HG02970 (cell line): ENCODE data around the gene TRPM1.

Experiments
- ATAC-seq: cut with Tn5 transposase; IDR thresholded peaks from one replicate; pipeline ENCODE4 v1.9.1; 2021; ENCODE audit warnings: mild to moderate bottlenecking, moderate library complexity, moderate number of reproducible peaks; ENCODE audit not compliant: unreplicated experiment, low FRiP score

TRPM1 gene

DNA sequence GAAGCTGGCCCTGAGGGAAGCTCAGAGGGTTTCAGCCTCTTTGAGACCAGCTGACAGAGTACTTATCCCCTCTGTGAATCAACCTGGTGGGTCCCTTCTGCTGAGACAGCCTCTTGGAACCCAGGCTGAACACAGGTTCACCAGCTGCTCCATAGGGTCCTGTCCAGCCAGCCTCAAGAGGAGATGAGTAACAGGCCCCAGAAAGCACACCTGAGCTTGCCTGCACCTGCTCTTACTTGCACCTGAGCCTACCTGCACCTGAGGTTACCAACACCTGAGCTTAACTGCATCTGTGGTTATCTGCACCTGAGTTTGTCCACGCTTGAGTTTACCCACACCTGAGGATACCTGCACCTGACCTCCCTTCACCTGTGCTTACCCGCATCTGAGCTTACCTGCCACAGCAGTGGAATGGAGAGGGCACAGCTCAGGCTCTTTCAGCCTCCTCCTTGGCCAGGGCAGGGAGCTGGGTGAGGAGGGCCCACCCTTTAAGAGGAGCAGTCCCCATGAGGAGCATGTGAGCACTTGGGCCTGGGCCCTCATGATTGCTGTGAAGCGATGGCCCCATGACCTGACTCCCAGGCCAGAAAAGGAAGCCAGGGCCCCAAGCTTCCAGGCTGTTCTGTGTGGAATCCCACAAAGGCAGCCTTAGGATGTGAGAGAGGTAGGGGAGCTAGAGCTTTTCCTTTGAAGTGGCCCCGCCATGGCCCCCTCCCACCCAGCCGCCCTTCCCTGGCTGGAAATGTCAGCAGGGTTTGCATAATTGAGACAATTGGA is at the start of gene TRPM1:
TSS of gene TRPM1 (minus strand) at position 464 of the 777 bp plus-strand sequence. CDS start 20,370 bp downstream, outside the sequence.
- ATAC-seq = no peak

- no peak for ATAC-seq
Observed at GRCh38 chr15:31150732-31151231, 49.3 kb upstream of the TRPM1 start.

GRCh38 chr15:31149987-31150386 is 48.5 kb upstream of the TRPM1 start:
- no peak for ATAC-seq

GRCh38 chr15:31149088-31149505 is 47.6 kb upstream of the TRPM1 start:
- ATAC-seq = no peak

DNA sequence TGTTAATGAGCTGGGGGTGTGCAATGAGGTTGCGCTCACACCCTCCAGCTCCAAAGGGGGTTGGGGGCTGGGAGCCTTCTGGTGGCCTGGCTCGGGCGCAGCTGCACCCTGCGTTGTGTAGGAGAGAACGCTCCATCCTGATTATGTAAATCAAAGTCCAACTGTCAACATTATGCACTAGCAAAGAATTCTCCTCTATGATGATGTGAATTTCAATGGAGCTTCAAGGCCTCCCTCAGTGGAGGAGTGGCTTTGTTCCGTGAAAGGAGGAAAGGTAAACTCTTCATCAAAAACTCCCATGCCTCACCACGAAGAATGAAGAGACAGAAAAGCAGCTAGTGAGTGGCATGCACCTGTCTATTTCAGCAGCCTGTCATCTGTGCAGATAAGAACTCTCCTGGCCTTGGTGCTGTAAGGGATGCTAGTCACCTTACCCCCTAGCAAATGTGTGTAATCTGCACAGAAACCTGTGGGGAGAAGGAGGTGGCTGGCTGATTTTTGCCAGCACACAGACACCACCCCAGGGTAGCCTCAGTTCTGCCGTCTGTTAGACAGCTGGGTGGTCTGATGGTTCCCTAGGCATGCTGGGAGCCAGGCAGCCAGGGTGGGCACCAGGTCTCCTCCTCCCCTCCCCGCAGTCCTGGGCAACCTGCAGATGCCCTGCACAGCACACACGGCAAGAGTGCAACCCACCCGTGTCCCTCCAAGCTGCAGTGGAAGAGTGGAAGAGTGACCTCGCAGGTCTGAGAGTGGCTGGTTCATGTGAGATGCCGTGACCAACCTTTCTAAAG is 47.0 kb upstream of the TRPM1 start:
- ATAC-seq = no peak

GRCh38 chr15:31147944-31148296 is 46.4 kb upstream of the TRPM1 start:
- ATAC-seq = no peak

- no peak for ATAC-seq
Observed at GRCh38 chr15:31147456-31147855, 45.9 kb upstream of the TRPM1 start.

DNA sequence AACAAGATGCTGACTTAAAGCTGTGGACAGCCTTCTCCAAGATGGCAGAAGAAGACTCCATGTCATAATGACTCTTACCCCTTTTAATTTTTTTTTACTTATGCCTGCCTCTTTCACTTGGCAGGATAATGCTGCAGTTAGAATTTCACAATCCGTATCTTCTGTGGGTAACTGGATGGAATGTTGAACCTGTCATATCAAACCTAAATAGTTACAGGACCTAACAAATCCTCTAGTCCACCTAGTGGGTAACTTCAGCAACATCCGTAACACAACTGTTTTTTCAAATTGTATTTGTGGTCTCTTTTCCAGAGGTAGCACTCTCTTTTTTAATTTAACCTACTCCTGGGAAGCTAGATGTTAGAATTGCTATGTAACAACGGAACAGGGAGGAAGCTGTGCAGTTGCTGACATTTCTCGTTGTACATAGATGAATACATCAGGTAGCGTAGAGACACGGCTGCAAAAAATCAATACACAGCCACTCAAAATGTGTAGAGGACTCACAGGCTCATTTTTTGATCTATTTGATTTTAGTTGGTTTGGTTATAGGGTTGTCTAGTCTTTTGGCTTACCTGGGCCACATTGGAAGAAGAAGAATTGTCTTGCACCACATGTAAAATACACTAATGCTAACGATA is 43.9 kb upstream of the TRPM1 start:
- ATAC-seq = no peak

GRCh38 chr15:31141792-31142191 is 40.3 kb upstream of the TRPM1 start:
- ATAC-seq = no peak

DNA sequence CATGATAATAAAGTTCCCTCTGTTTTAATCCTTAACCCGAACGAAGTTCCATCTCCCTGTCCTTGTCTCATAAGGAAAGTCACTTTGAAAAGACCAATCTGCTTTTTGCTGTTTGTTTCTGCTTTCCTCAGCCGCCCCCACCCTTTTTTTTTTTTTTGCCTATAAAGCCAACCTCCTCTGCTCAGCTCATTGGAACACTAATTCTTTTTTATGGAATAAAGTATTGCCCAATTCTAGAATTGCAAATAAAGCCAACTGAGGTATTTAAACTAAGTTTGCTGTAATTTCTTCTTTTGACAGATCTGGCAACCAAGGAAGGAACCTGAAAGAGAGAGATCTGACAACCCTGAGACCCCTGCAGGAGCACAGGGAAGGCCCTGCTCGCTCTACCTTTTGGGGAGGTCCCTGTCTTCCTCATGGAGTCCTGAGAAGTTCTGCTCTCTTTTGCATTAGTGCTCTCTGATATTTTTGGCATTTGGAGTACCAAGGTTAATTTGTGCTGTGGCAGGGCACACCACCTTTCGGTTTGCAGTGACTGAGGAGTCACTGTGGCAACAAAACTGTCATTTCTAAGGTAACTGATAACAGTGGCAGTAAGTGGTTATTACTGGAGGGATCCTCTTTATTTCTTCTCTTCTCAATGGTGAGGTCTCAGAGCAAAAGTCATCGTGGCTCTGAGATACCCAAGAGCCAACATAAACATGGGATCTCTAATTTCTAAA is 35.2 kb upstream of the TRPM1 start:
- ATAC-seq = no peak

DNA sequence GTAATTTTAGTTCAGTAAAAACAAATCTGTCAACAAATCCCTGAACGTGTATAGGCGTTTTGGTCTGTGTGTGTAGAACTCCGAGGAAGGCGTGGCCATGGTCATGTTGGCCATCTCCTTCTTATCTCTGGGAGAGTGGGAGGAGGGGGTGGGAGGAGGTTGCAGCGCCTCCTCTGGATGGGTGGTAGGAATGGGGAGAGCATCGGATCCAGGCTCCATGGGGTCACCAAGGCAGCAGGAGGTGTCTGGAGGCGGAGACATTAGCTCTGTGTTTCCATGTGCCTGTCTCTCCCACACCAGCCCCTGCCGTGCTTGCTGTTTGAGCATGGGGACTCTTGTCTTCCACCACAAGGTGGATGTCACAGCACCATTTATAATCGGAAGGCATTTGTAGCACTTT is 34.5 kb upstream of the TRPM1 start:
- ATAC-seq = no peak

DNA sequence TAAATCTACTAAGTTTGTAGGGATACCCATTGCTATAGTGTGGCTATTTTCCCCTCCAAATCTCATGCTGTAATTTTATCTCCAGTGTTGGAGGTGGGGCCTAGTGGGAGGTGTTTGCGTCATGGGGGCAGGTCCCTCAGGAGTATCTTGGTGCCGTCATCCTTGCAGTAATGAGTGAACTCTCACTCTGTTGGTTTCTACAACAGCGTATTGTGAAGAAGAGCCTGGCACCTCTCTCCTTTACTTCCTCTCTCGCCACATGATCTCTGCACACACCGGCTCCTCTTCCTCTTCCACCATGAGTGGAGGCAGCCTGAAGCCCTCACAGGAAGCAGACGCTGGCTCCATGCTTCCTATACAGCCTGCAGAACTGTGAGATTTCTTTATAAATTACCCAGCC is 34.0 kb upstream of the TRPM1 start:
- ATAC-seq = no peak

- ATAC-seq = no peak
Observed at GRCh38 chr15:31133890-31134289, 32.4 kb upstream of the TRPM1 start.

- no peak for ATAC-seq
Observed at GRCh38 chr15:31131853-31132375, 30.4 kb upstream of the TRPM1 start.

DNA sequence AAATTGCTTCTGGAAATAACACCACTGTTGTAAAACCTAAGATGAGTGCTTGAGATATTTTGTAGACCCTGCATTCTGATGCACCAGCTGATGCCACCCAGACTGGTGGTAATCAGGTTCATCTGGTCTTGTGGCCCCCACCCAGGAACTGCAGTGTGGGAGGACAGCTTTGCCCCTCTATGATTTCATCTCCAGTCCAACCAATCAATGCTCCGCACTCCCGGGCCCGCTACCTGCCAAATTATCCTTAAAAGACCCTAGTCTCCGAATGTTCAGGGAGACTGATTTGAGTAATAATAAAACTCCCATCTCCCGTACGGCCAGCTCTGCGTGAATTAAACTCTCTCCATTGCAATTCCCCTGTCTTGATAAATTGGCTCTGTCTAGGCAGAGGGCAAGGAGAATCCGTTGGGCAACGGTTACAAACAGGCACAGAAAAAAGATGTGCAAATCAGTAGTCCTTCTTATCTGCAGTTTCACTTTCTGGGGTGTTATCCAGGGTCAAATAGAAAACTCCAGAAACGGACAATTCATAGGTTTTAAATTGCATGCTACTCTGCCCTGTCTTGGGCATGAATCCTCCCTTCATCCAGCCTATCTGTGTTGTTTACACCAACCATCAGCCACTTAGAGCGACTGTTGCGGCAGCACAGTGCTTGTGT is 29.2 kb upstream of the TRPM1 start:
- no peak for ATAC-seq

- ATAC-seq = no peak
Observed at GRCh38 chr15:31129769-31130303, 28.3 kb upstream of the TRPM1 start.

DNA sequence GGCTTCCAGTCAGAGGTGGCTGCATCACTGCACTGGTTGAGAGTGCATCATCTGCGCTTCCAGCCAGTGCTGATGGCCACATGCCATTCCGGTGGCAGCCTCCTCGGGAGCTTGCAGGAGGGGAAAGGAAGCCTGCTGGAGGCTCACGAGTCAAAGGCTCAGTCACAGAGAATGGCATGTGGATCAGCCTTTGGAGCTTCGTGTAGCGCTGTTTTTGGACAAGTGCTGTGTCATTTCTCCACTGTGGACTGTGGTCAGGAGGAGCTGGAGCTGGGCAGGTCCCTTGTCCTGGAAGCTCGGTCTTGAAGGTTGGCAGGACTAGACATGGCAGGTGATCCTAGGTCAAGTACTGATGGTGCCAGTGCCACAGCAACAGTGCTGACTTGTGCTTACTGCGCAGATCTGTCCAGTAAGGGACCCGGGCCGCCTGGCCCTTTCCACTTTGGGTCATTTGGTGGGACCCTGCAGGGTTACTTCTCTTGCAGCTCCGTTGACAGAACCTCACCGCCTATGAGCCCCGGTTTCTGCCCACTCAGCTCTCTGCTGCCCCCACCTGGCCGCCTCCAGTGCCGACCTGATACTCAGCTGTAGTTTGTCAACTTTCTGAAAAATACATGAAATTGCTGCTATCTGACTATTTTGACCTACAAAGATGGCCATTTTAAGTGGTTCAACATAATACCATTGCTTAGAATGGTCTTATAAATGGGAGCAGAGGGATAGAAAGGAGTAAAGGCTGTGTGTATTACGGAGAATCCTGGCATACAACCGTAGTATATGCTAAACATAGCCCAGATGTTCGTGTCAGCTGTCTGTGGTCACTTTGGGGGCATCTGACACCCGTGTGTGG is 27.6 kb upstream of the TRPM1 start:
- peak; percentile 71 for ATAC-seq

- no peak for ATAC-seq
Observed at GRCh38 chr15:31128477-31128876, 27.0 kb upstream of the TRPM1 start.
